Esophagus (tissue), 2 donors: ENCODE results near the gene MSI2. TPM values are rescaled to one million over a fixed set of nuclear protein-coding genes. Genes with fewer than 3 reads are reported as not detected.
"Not testable (repeated sequence)": the region's sequence is repeated elsewhere in the genome, so short reads cannot be mapped to it uniquely, and the experiment has no call there.

Experiments used
- H3K27ac ChIP-seq, 2 donors: one replicate each; pipeline ENCODE4 v1.5.1; 2013; ENCODE audit warnings: low read depth in 2 of 2, mild to moderate bottlenecking in 2 of 2, inconsistent platforms in 1 of 2, low read length in 1 of 2, moderate library complexity in 1 of 2
- H3K27me3 ChIP-seq, 2 donors: one replicate each; pipeline ENCODE4 v1.6.1; 2013; ENCODE audit warnings: low read length in 2 of 2, control low read depth in 1 of 2, mild to moderate bottlenecking in 1 of 2; ENCODE audit not compliant: insufficient read depth in 2 of 2, control insufficient read depth in 1 of 2
- H3K36me3 ChIP-seq, 2 donors: one replicate each; pipeline ENCODE4 v1.6.1; 2013; ENCODE audit warnings: low read length in 1 of 2; ENCODE audit not compliant: control insufficient read depth in 2 of 2, insufficient read depth in 2 of 2
- H3K4me1 ChIP-seq, 2 donors: one replicate each; pipeline ENCODE4 v1.6.1; 2013; ENCODE audit warnings: low read length in 1 of 2; ENCODE audit not compliant: control insufficient read depth in 2 of 2, insufficient read depth in 2 of 2
- H3K4me3 ChIP-seq, 2 donors: one replicate each; pipeline ENCODE4 v1.5.1; 2013; ENCODE audit warnings: low read length in 2 of 2, mild to moderate bottlenecking in 2 of 2, low read depth in 1 of 2, moderate library complexity in 1 of 2
- H3K9me3 ChIP-seq, 2 donors: one replicate each; pipeline ENCODE4 v1.6.1; 2013; ENCODE audit warnings: mild to moderate bottlenecking in 2 of 2, low read depth in 1 of 2, low read length in 1 of 2, moderate library complexity in 1 of 2; ENCODE audit not compliant: control insufficient read depth in 2 of 2, insufficient read depth in 1 of 2
- WGBS, 2 donors: extraction: QIAGEN DNeasy Blood & Tissue Kit; methylation state at CpG; one replicate each; pipeline ENCODE4 v1.1.7; 2013; 5-methylcytosine and 5-hydroxymethylcytosine counted together
- polyA plus RNA-seq, 2 donors: library from polyadenylated mRNA; stranded (reverse); fragments of 200-250 nt; gene quantifications; one replicate each; pipeline ENCODE4 v1.2.3, GENCODE V29; 2013
- donor health status: healthy with polysubstance abuse.
- donor health status: Bipolar disorder and iron deficiency.

Gene MSI2
- polyA plus RNA-seq, 2 donors, result 7.8 to 8.2 TPM

- H3K36me3 ChIP-seq, result peaks cover 4 to 12% of the 10 kb centered on the region in 2 donors
- no peaks in the 10 kb centered on the region for H3K27me3 ChIP-seq
- WGBS, 2 donors, result 93 to 94% methylated on average over 13 of the region's 13 CpGs
- H3K4me3 ChIP-seq, result no peak overlapping the region
- no peaks in the 10 kb centered on the region for H3K4me1 ChIP-seq
- H3K9me3 ChIP-seq, result no peaks in the 10 kb centered on the region
- H3K27ac ChIP-seq, result no peak overlapping the region
Observed at GRCh38 chr17:57615836-57616757, 359.8 kb downstream of the MSI2 start.

- Histone ChIP-seq H3K9me3 (no peaks in the 10 kb centered on the region), H3K27ac (no peak overlapping the region), H3K27me3 (no peaks in the 10 kb centered on the region), H3K36me3 (peaks cover 4 to 12% of the 10 kb centered on the region in 2 donors), H3K4me3 (no peak overlapping the region), H3K4me1 (no peaks in the 10 kb centered on the region)
Observed at GRCh38 chr17:57617218-57617617, 360.9 kb downstream of the MSI2 start.

- H3K36me3 ChIP-seq, result peaks cover 4 to 12% of the 10 kb centered on the region in 2 donors
- H3K4me1 ChIP-seq, result no peaks in the 10 kb centered on the region
- 93% methylated on average over 19 of the region's 19 CpGs for WGBS, 2 donors
- no peak overlapping the region for H3K4me3 ChIP-seq
- no peak overlapping the region for H3K27ac ChIP-seq
- H3K27me3 ChIP-seq, result no peaks in the 10 kb centered on the region
- no peaks in the 10 kb centered on the region for H3K9me3 ChIP-seq
Observed at GRCh38 chr17:57619061-57619937, 363.0 kb downstream of the MSI2 start.

GRCh38 chr17:57620576-57620975, 364.3 kb downstream of the MSI2 start:
- Histone ChIP-seq H3K4me3 (no peak overlapping the region), H3K27ac (no peak overlapping the region), H3K4me1 (no peaks in the 10 kb centered on the region), H3K36me3 (peaks cover 0 to 12% of the 10 kb centered on the region in 2 donors), H3K9me3 (no peaks in the 10 kb centered on the region), H3K27me3 (no peaks in the 10 kb centered on the region)
- 97 to 98% methylated on average over 2 of the region's 2 CpGs for WGBS, 2 donors

- not testable (repeated sequence) for H3K27ac ChIP-seq
Observed at GRCh38 chr17:57621791-57622190, 365.5 kb downstream of the MSI2 start.

GRCh38 chr17:57622306-57622682, 366.0 kb downstream of the MSI2 start:
- Histone ChIP-seq H3K36me3 (peaks cover 0 to 13% of the 10 kb centered on the region in 2 donors), H3K4me1 (no peaks in the 10 kb centered on the region), H3K4me3 (no peak overlapping the region), H3K27ac (no peak overlapping the region), H3K27me3 (no peaks in the 10 kb centered on the region), H3K9me3 (no peaks in the 10 kb centered on the region)
- WGBS, 2 donors, result 72 to 75% methylated on average over 8 of the region's 8 CpGs

More at GRCh38 chr17:57621791-57622190, 365.5 kb downstream of the MSI2 start:
- H3K27me3 ChIP-seq, H3K9me3 ChIP-seq, H3K4me1 ChIP-seq, H3K4me3 ChIP-seq: not testable (repeated sequence)
- H3K36me3 ChIP-seq, result peaks cover 0 to 13% of the 10 kb centered on the region in 2 donors
- 96 to 98% methylated on average over 6 of the region's 6 CpGs for WGBS, 2 donors

- no peaks in the 10 kb centered on the region for H3K4me1 ChIP-seq
- peaks cover 0 to 13% of the 10 kb centered on the region in 2 donors for H3K36me3 ChIP-seq
- no peaks in the 10 kb centered on the region for H3K9me3 ChIP-seq
- H3K27me3 ChIP-seq, result no peaks in the 10 kb centered on the region
- no peak overlapping the region for H3K4me3 ChIP-seq
- H3K27ac ChIP-seq, result no peak overlapping the region
- 61 to 70% methylated on average over 16 of the region's 16 CpGs for WGBS, 2 donors
Observed at GRCh38 chr17:57622683-57623433, 366.5 kb downstream of the MSI2 start.

GRCh38 chr17:57623620-57624019, 367.3 kb downstream of the MSI2 start:
- peaks cover 0 to 17% of the 10 kb centered on the region in 2 donors for H3K36me3 ChIP-seq
- H3K27me3 ChIP-seq, result no peaks in the 10 kb centered on the region
- H3K4me1 ChIP-seq, result no peaks in the 10 kb centered on the region
- WGBS, 2 donors, result 90 to 92% methylated on average over 11 of the region's 11 CpGs
- H3K27ac ChIP-seq, result no peak overlapping the region
- no peaks in the 10 kb centered on the region for H3K9me3 ChIP-seq
- H3K4me3 ChIP-seq, result no peak overlapping the region

GRCh38 chr17:57624386-57624785, 368.1 kb downstream of the MSI2 start:
- 80 to 82% methylated on average over 8 of the region's 8 CpGs for WGBS, 2 donors
- H3K36me3 ChIP-seq, result peaks cover 0 to 12% of the 10 kb centered on the region in 2 donors
- H3K27me3 ChIP-seq, result no peaks in the 10 kb centered on the region
- H3K4me1 ChIP-seq, result no peaks in the 10 kb centered on the region
- H3K4me3 ChIP-seq, result no peak overlapping the region
- H3K27ac ChIP-seq, result no peak overlapping the region
- no peaks in the 10 kb centered on the region for H3K9me3 ChIP-seq
